Spleen (tissue), 7 donors: ENCODE measurements around the gene TCP10L.

Experiments used
- CTCF ChIP-seq, 11 experiments: fragments of 200-600 bp in 7 of 11; fragments of 450-650 bp in 4 of 11; sonication (generic) in 4 of 11; IDR thresholded peaks in 8 of 11; conservative IDR thresholded peaks in 3 of 11; 1 replicate in 7 of 11; 2 replicates in 4 of 11; pipeline versions ENCODE4 v1.4.0 to v1.8.0; 2016 to 2021; ENCODE audit warnings: antibody characterized with exemption in 11 of 11, inconsistent platforms in 4 of 11, mild to moderate bottlenecking in 1 of 11
- POLR2A ChIP-seq, 3 donors: fragments of 450-650 bp; IDR thresholded peaks; one replicate each; pipeline ENCODE4 v1.5.1; 2017; ENCODE audit warnings: antibody characterized with exemption in 3 of 3, mild to moderate bottlenecking in 1 of 3
- POLR2AphosphoS5 ChIP-seq, 3 donors: sonication (generic); formaldehyde crosslinking; IDR thresholded peaks; one replicate each; pipeline ENCODE4 v1.5.1; 2017; ENCODE audit warnings: antibody characterized with exemption in 3 of 3
- donor health status: DM: no; HTN: no; CAD: no; lungs with moderate emphysema.
- donor health status: DM: no; HTN: no; CAD: no.
- donor health status: DM: no; HTN: no; CAD: no.

GRCh38 chr21:32533053-32533452 is 52.3 kb downstream of the TCP10L start:
- TF ChIP-seq POLR2A (IDR thresholded peaks at IDR 0.05) (no peak), CTCF (IDR thresholded peaks at IDR 0.05 in 8 of 11, conservative IDR thresholded peaks at IDR 0.05 in 3 of 11) (no peak), POLR2AphosphoS5 (IDR thresholded peaks at IDR 0.05) (no peak)
